ENCODE data around the gene SORL1. TPM values are rescaled to one million over a fixed set of nuclear protein-coding genes. Genes with fewer than 3 reads are reported as not detected.

The SORL1 gene
- polyA plus RNA-seq, 1 donor from 2014 or later = 6.5 TPM

DNA sequence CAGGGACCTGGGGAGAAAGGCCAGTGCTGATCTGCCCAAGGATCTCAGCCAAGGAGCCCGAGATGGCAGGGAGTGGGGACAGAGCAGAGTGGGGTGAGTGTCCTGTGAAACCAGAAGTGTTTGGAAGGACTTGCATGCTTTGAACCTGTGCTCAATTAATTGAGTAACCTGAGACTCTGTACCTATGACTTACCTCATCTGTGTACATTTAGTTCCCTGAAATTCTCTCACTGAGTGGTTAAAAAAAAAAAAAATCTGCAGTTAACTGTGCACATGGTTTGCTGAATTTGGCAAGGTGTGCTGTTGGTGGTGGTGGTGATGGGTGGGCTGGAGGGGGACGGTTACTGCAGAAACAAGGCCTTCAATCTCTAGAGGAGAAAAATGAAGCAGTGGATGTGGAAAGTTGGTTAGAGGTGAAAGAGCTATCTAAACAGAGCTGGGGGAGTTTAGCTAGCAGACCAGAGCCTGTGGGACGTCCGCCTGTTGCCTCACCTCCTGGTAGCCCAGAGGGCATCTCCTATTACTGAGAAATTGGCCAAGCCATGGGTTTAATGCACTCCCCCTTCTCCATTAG, 8.9 kb downstream of the SORL1 start:
- Histone ChIP-seq H3K79me2 (replicated peaks; ENCODE audit: insufficient read depth, low read length) (no peaks in the 10 kb centered on the region), H3K4me2 (ENCODE audit: low read length) (no peak overlapping the region), H3K4me3 (ENCODE audit: low read length) (no peak overlapping the region), H3K9me3 (ENCODE audit: low read length) (no peaks in the 10 kb centered on the region), H3K27me3 (ENCODE audit: insufficient read depth, low read depth, low read length) (no peaks in the 10 kb centered on the region), H3K9ac (ENCODE audit: low read length) (no peak overlapping the region), H2AFZ (ENCODE audit: low read depth, low read length) (no peak overlapping the region), H3K36me3 (ENCODE audit: insufficient read depth, low read length) (no peaks in the 10 kb centered on the region), H3K27ac (ENCODE audit: low read length) (no peak overlapping the region), H4K20me1 (ENCODE audit: insufficient read depth) (no peaks in the 10 kb centered on the region), H3K9me2 (ENCODE audit: insufficient read depth, low read length) (no peaks in the 10 kb centered on the region), H3F3A (ENCODE audit: insufficient read depth, low read length, poor library complexity, severe bottlenecking) (no peaks in the 10 kb centered on the region)
- TF ChIP-seq SMC3 (conservative IDR thresholded peaks at IDR 0.05; ENCODE audit: poor library complexity) (no peak), EP300 (conservative IDR thresholded peaks at IDR 0.05; ENCODE audit: poor library complexity, severe bottlenecking) (no peak), POLR2AphosphoS5 (IDR thresholded peaks at IDR 0.05) (no peak), TAF1 (IDR thresholded peaks at IDR 0.05; ENCODE audit: low read depth) (no peak), EZH2 (IDR thresholded peaks at IDR 0.05; ENCODE audit: borderline replicate concordance, insufficient read depth, low read length, poor library complexity, severe bottlenecking) (no peak), MXI1 (conservative IDR thresholded peaks at IDR 0.05; ENCODE audit: poor library complexity, severe bottlenecking) (no peak), RAD21 (conservative IDR thresholded peaks at IDR 0.05) (no peak)
- TF ChIP-seq, protein P1, sequence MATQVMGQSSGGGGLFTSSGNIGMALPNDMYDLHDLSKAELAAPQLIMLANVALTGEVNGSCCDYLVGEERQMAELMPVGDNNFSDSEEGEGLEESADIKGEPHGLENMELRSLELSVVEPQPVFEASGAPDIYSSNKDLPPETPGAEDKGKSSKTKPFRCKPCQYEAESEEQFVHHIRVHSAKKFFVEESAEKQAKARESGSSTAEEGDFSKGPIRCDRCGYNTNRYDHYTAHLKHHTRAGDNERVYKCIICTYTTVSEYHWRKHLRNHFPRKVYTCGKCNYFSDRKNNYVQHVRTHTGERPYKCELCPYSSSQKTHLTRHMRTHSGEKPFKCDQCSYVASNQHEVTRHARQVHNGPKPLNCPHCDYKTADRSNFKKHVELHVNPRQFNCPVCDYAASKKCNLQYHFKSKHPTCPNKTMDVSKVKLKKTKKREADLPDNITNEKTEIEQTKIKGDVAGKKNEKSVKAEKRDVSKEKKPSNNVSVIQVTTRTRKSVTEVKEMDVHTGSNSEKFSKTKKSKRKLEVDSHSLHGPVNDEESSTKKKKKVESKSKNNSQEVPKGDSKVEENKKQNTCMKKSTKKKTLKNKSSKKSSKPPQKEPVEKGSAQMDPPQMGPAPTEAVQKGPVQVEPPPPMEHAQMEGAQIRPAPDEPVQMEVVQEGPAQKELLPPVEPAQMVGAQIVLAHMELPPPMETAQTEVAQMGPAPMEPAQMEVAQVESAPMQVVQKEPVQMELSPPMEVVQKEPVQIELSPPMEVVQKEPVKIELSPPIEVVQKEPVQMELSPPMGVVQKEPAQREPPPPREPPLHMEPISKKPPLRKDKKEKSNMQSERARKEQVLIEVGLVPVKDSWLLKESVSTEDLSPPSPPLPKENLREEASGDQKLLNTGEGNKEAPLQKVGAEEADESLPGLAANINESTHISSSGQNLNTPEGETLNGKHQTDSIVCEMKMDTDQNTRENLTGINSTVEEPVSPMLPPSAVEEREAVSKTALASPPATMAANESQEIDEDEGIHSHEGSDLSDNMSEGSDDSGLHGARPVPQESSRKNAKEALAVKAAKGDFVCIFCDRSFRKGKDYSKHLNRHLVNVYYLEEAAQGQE (IDR thresholded peaks at IDR 0.05; ENCODE audit: borderline replicate concordance) = no peak
- TF ChIP-seq, protein P2, sequence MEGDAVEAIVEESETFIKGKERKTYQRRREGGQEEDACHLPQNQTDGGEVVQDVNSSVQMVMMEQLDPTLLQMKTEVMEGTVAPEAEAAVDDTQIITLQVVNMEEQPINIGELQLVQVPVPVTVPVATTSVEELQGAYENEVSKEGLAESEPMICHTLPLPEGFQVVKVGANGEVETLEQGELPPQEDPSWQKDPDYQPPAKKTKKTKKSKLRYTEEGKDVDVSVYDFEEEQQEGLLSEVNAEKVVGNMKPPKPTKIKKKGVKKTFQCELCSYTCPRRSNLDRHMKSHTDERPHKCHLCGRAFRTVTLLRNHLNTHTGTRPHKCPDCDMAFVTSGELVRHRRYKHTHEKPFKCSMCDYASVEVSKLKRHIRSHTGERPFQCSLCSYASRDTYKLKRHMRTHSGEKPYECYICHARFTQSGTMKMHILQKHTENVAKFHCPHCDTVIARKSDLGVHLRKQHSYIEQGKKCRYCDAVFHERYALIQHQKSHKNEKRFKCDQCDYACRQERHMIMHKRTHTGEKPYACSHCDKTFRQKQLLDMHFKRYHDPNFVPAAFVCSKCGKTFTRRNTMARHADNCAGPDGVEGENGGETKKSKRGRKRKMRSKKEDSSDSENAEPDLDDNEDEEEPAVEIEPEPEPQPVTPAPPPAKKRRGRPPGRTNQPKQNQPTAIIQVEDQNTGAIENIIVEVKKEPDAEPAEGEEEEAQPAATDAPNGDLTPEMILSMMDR (IDR thresholded peaks at IDR 0.05; ENCODE audit: poor library complexity, severe bottlenecking) = no peak

DNA sequence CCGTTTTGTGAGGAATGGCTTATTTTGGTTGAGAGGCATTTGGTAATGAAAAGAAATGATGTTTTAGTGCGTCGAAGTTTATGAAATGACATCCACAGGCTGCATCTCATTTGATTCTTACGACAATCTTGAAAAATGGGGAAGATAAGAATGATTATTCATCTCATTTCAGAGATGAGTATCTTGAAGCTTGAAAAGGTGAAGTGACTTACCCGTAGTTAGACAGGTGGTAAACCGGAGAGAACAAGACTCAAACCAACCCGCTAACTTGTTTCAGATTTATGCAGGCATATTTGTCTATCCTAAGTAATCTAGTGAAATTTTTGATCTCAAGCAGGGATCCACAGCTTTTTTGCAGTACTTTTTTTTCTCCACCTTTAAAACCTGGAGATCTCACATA, 9.7 kb downstream of the SORL1 start:
- Histone ChIP-seq H4K20me1 (ENCODE audit: insufficient read depth) (no peaks in the 10 kb centered on the region), H3K27ac (ENCODE audit: low read length) (no peak overlapping the region)

More for the DNA sequence above, 9.7 kb downstream of the SORL1 start:
- H3K36me3 ChIP-seq (ENCODE audit: insufficient read depth, low read length) = no peaks in the 10 kb centered on the region
- no peak overlapping the region for H3K9ac ChIP-seq (ENCODE audit: low read length)
- no peak overlapping the region for H3K4me2 ChIP-seq (ENCODE audit: low read length)
- H3K27me3 ChIP-seq (ENCODE audit: insufficient read depth, low read depth, low read length) = no peaks in the 10 kb centered on the region
- no peak overlapping the region for H2AFZ ChIP-seq (ENCODE audit: low read depth, low read length)
- H3F3A ChIP-seq (ENCODE audit: insufficient read depth, low read length, poor library complexity, severe bottlenecking) = no peaks in the 10 kb centered on the region
- H3K79me2 ChIP-seq (replicated peaks; ENCODE audit: insufficient read depth, low read length) = no peaks in the 10 kb centered on the region
- no peaks in the 10 kb centered on the region for H3K9me2 ChIP-seq (ENCODE audit: insufficient read depth, low read length)
- TF ChIP-seq SMC3 (conservative IDR thresholded peaks at IDR 0.05; ENCODE audit: poor library complexity) (no peak), RAD21 (conservative IDR thresholded peaks at IDR 0.05) (no peak), MXI1 (conservative IDR thresholded peaks at IDR 0.05; ENCODE audit: poor library complexity, severe bottlenecking) (no peak), EZH2 (IDR thresholded peaks at IDR 0.05; ENCODE audit: borderline replicate concordance, insufficient read depth, low read length, poor library complexity, severe bottlenecking) (no peak), TAF1 (IDR thresholded peaks at IDR 0.05; ENCODE audit: low read depth) (no peak), EP300 (conservative IDR thresholded peaks at IDR 0.05; ENCODE audit: poor library complexity, severe bottlenecking) (no peak), POLR2AphosphoS5 (IDR thresholded peaks at IDR 0.05) (no peak)
- TF ChIP-seq, protein P1 (IDR thresholded peaks at IDR 0.05; ENCODE audit: borderline replicate concordance) = no peak
- TF ChIP-seq, protein P2 (IDR thresholded peaks at IDR 0.05; ENCODE audit: poor library complexity, severe bottlenecking) = no peak
- H3K4me3 ChIP-seq (ENCODE audit: low read length) = no peak overlapping the region
- no peaks in the 10 kb centered on the region for H3K9me3 ChIP-seq (ENCODE audit: low read length)

Measured in neural cell (in vitro differentiated cells).